Measurements from ENCODE around the gene CHTOP. TPM values are rescaled to one million over a fixed set of nuclear protein-coding genes. Genes with fewer than 3 reads are reported as not detected.

CHTOP gene
- polyA plus RNA-seq, 1 donor from 2014 or later: 159 TPM

- no peaks in the 10 kb centered on the region for H3F3A ChIP-seq (ENCODE audit: insufficient read depth, low read length, poor library complexity, severe bottlenecking)
Measured at GRCh38 chr1:153607381-153607780, 26.5 kb upstream of the CHTOP start.

GRCh38 chr1:153608089-153608682, 25.7 kb upstream of the CHTOP start:
- TF ChIP-seq EZH2 (IDR thresholded peaks at IDR 0.05; ENCODE audit: borderline replicate concordance, insufficient read depth, low read length, poor library complexity, severe bottlenecking) (no peak), EP300 (conservative IDR thresholded peaks at IDR 0.05; ENCODE audit: poor library complexity, severe bottlenecking) (no peak), TAF1 (IDR thresholded peaks at IDR 0.05; ENCODE audit: low read depth) (no peak), MXI1 (conservative IDR thresholded peaks at IDR 0.05; ENCODE audit: poor library complexity, severe bottlenecking) (no peak), SMC3 (conservative IDR thresholded peaks at IDR 0.05; ENCODE audit: poor library complexity) (no peak), CTCF (IDR thresholded peaks at IDR 0.05; ENCODE audit: poor library complexity, severe bottlenecking) (no peak), POLR2AphosphoS5 (IDR thresholded peaks at IDR 0.05) (no peak), REST (IDR thresholded peaks at IDR 0.05; ENCODE audit: borderline replicate concordance) (no peak), RAD21 (conservative IDR thresholded peaks at IDR 0.05) (no peak)
- Histone ChIP-seq H3F3A (ENCODE audit: insufficient read depth, low read length, poor library complexity, severe bottlenecking) (no peaks in the 10 kb centered on the region), H3K27me3 (ENCODE audit: insufficient read depth, low read depth, low read length) (no peaks in the 10 kb centered on the region), H2AFZ (ENCODE audit: low read depth, low read length) (no peak overlapping the region), H3K36me3 (ENCODE audit: insufficient read depth, low read length) (no peaks in the 10 kb centered on the region), H3K9ac (ENCODE audit: low read length) (no peak overlapping the region), H3K9me2 (ENCODE audit: insufficient read depth, low read length) (no peaks in the 10 kb centered on the region), H3K9me3 (ENCODE audit: low read length) (no peaks in the 10 kb centered on the region), H3K27ac (ENCODE audit: low read length) (no peak overlapping the region), H3K4me2 (ENCODE audit: low read length) (no peak overlapping the region), H4K20me1 (ENCODE audit: insufficient read depth) (no peaks in the 10 kb centered on the region), H3K79me2 (replicated peaks; ENCODE audit: insufficient read depth, low read length) (no peaks in the 10 kb centered on the region), H3K4me3 (ENCODE audit: low read length) (no peak overlapping the region)

More at GRCh38 chr1:153607381-153607780, 26.5 kb upstream of the CHTOP start:
- Histone ChIP-seq H3K36me3 (ENCODE audit: insufficient read depth, low read length) (no peaks in the 10 kb centered on the region), H3K27me3 (ENCODE audit: insufficient read depth, low read depth, low read length) (no peaks in the 10 kb centered on the region), H3K9me3 (ENCODE audit: low read length) (no peaks in the 10 kb centered on the region), H3K9ac (ENCODE audit: low read length) (no peak overlapping the region), H3K9me2 (ENCODE audit: insufficient read depth, low read length) (no peaks in the 10 kb centered on the region), H3K27ac (ENCODE audit: low read length) (no peak overlapping the region), H3K4me3 (ENCODE audit: low read length) (no peak overlapping the region), H3K79me2 (replicated peaks; ENCODE audit: insufficient read depth, low read length) (no peaks in the 10 kb centered on the region), H2AFZ (ENCODE audit: low read depth, low read length) (no peak overlapping the region), H4K20me1 (ENCODE audit: insufficient read depth) (no peaks in the 10 kb centered on the region), H3K4me2 (ENCODE audit: low read length) (no peak overlapping the region)
- no peak for TF ChIP-seq POLR2AphosphoS5 (IDR thresholded peaks at IDR 0.05)
- TF ChIP-seq SMC3 (conservative IDR thresholded peaks at IDR 0.05; ENCODE audit: poor library complexity): no peak
